Measurements from ENCODE around the gene ADAMTS7. TPM values are rescaled to one million over a fixed set of nuclear protein-coding genes. Genes with fewer than 3 reads are reported as not detected.
"Not testable (repeated sequence)": the region's sequence is repeated elsewhere in the genome, so short reads cannot be mapped to it uniquely, and the experiment has no call there.

Gene ADAMTS7
- total RNA-seq, 1 experiment from 2014 or later = 23.1 TPM

- no peak overlapping the region for H3T11ph ChIP-seq (ENCODE audit: low read length)
- H3K4me1 ChIP-seq (ENCODE audit: insufficient read depth, low read length) = no peaks in the 10 kb centered on the region
- no peak overlapping the region for H4K5ac ChIP-seq (ENCODE audit: insufficient read length, low read depth, low read length)
- H3K79me1 ChIP-seq (ENCODE audit: insufficient read depth, low read depth, low read length, poor library complexity, severe bottlenecking) = no peaks in the 10 kb centered on the region
- H3K23me2 ChIP-seq (ENCODE audit: insufficient read length, low read depth, low read length, poor library complexity, severe bottlenecking) = no peaks in the 10 kb centered on the region
- no peaks in the 10 kb centered on the region for H4K20me1 ChIP-seq (ENCODE audit: control insufficient read depth, insufficient read depth, insufficient read length)
- H3K27ac Mint-ChIP-seq = no peak overlapping the region; a peak in 1 of 7 replicates
- H3K9ac ChIP-seq (ENCODE audit: extremely low read depth, insufficient read length, low read length) = no peak overlapping the region
- TF ChIP-seq, protein P1, sequence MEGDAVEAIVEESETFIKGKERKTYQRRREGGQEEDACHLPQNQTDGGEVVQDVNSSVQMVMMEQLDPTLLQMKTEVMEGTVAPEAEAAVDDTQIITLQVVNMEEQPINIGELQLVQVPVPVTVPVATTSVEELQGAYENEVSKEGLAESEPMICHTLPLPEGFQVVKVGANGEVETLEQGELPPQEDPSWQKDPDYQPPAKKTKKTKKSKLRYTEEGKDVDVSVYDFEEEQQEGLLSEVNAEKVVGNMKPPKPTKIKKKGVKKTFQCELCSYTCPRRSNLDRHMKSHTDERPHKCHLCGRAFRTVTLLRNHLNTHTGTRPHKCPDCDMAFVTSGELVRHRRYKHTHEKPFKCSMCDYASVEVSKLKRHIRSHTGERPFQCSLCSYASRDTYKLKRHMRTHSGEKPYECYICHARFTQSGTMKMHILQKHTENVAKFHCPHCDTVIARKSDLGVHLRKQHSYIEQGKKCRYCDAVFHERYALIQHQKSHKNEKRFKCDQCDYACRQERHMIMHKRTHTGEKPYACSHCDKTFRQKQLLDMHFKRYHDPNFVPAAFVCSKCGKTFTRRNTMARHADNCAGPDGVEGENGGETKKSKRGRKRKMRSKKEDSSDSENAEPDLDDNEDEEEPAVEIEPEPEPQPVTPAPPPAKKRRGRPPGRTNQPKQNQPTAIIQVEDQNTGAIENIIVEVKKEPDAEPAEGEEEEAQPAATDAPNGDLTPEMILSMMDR (conservative IDR thresholded peaks at IDR 0.05) = no peak
- no peaks in the 10 kb centered on the region for H3K36me3 Mint-ChIP-seq (ENCODE audit: insufficient read depth in 1 of 3, low read depth in 3 of 3)
- no peak overlapping the region for H2BK120ac ChIP-seq (ENCODE audit: low read depth, low read length, poor library complexity, severe bottlenecking)
- H3K79me2 ChIP-seq (ENCODE audit: insufficient read depth, low read length) = no peaks in the 10 kb centered on the region
- WGBS (ENCODE audit: extremely low coverage, insufficient read length, low lambda C conversion rate) = no CpG with 5 or more reads among the region's 8 CpGs
- DNase-seq = no peak
- no peaks in the 10 kb centered on the region for H3K9me3 ChIP-seq (ENCODE audit: control insufficient read depth, low read depth, low read length)
- H4K91ac ChIP-seq (ENCODE audit: insufficient read length, low read depth, low read length) = no peak overlapping the region
- no peak overlapping the region for H3K27ac ChIP-seq (ENCODE audit: insufficient read length, low read depth, low read length)
- peaks cover 5 to 6% of the 10 kb centered on the region in 2 experiments; a peak in 1 of 4 replicates for H3K4me1 Mint-ChIP-seq
- no peak overlapping the region for H2BK12ac ChIP-seq (ENCODE audit: insufficient read length, low read depth, low read length)
- no peak overlapping the region for H3K18ac ChIP-seq (ENCODE audit: insufficient read length, low read depth, low read length)
- no peaks in the 10 kb centered on the region for H3K27me3 ChIP-seq (ENCODE audit: insufficient read depth, low read length)
- H3K56ac ChIP-seq (ENCODE audit: insufficient read length, low read depth, low read length) = no peak overlapping the region
- H2BK15ac ChIP-seq (ENCODE audit: low read depth, low read length) = no peak overlapping the region
- H3K14ac ChIP-seq (ENCODE audit: insufficient read depth, low read length) = no peak overlapping the region
- H2BK20ac ChIP-seq (ENCODE audit: low read depth, low read length, poor library complexity, severe bottlenecking) = no peak overlapping the region
- no peaks in the 10 kb centered on the region for H3K27me3 Mint-ChIP-seq (ENCODE audit: low read depth)
- no peak overlapping the region for H2AK5ac ChIP-seq (ENCODE audit: insufficient read length, low read length)
- H4K8ac ChIP-seq (replicated peaks; ENCODE audit: insufficient read length, low read depth, low read length) = no peak overlapping the region
- H3K4ac ChIP-seq (ENCODE audit: low read depth, low read length) = no peak overlapping the region
- no peak overlapping the region for H3K4me3 Mint-ChIP-seq
- H2BK5ac ChIP-seq (ENCODE audit: insufficient read length, low read length) = no peak overlapping the region
- H3K9me3 Mint-ChIP-seq = no peaks in the 10 kb centered on the region
- no peak overlapping the region for H3K4me2 ChIP-seq (ENCODE audit: insufficient read depth, insufficient read length, low read length)
- no peak overlapping the region for H2AFZ ChIP-seq (ENCODE audit: low read length)
- no peak overlapping the region for H3K23ac ChIP-seq (ENCODE audit: insufficient read length, low read depth, low read length)
Observed at GRCh38 chr15:78761020-78761419, 50.2 kb downstream of the ADAMTS7 start.

DNA sequence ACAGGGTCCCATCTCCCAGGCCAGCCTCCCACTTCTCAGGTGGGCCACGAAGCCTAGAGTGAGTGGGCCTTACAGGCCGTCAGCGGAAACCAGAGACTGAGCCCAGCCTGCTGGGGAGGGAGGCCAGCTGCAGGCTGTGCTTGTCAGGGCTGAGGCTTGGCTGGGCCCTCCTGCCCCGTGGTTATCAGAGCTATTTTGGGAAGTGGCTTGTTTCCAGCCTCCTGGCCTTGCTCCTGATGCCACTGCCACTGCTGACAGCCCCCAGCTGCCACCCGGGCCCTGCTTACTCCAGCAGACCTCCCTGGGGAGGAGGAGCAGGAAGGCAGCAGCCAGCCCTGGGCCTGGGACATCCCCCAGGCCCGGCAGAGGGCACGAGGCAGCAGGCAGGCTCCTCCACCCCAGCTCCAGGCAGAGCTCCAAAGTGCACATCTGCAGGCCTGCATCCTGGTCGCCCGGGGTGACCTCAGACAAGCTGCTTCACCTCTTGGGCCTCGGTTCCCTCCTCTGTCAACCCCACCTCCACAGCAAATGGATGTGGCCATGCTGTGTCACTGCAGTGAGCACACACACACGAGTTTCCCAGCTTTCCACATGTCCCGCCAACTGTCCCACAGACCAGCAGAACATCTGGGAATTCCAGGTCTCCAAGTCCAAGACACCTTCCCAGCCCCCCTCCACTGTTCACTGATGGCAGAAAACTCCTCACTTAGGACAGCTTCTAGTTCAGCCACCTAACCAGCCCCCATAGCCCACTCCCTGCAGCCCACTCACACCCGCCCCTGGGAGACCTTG is 51.0 kb downstream of the ADAMTS7 start:
- not testable (repeated sequence) for H3K9me3 ChIP-seq (ENCODE audit: control insufficient read depth, low read depth, low read length); H3K9ac ChIP-seq (ENCODE audit: extremely low read depth, insufficient read length, low read length); H3K9me3 Mint-ChIP-seq; H3K27me3 Mint-ChIP-seq (ENCODE audit: low read depth); H3K4me1 Mint-ChIP-seq; H2BK15ac ChIP-seq (ENCODE audit: low read depth, low read length); DNase-seq; H3K27ac ChIP-seq (ENCODE audit: insufficient read length, low read depth, low read length); H3K4me2 ChIP-seq (ENCODE audit: insufficient read depth, insufficient read length, low read length); H4K91ac ChIP-seq (ENCODE audit: insufficient read length, low read depth, low read length); H3K79me1 ChIP-seq (ENCODE audit: insufficient read depth, low read depth, low read length, poor library complexity, severe bottlenecking); H3T11ph ChIP-seq (ENCODE audit: low read length); H3K23me2 ChIP-seq (ENCODE audit: insufficient read length, low read depth, low read length, poor library complexity, severe bottlenecking); H3K4me3 Mint-ChIP-seq; H3K27me3 ChIP-seq (ENCODE audit: insufficient read depth, low read length); H2BK12ac ChIP-seq (ENCODE audit: insufficient read length, low read depth, low read length); H2BK5ac ChIP-seq (ENCODE audit: insufficient read length, low read length); H2BK20ac ChIP-seq (ENCODE audit: low read depth, low read length, poor library complexity, severe bottlenecking); H4K5ac ChIP-seq (ENCODE audit: insufficient read length, low read depth, low read length); H3K4ac ChIP-seq (ENCODE audit: low read depth, low read length); H2BK120ac ChIP-seq (ENCODE audit: low read depth, low read length, poor library complexity, severe bottlenecking); H4K8ac ChIP-seq (replicated peaks; ENCODE audit: insufficient read length, low read depth, low read length); H3K23ac ChIP-seq (ENCODE audit: insufficient read length, low read depth, low read length); H4K20me1 ChIP-seq (ENCODE audit: control insufficient read depth, insufficient read depth, insufficient read length); H3K36me3 Mint-ChIP-seq (ENCODE audit: insufficient read depth in 1 of 3, low read depth in 3 of 3); H3K14ac ChIP-seq (ENCODE audit: insufficient read depth, low read length); H2AFZ ChIP-seq (ENCODE audit: low read length); H3K56ac ChIP-seq (ENCODE audit: insufficient read length, low read depth, low read length); H3K18ac ChIP-seq (ENCODE audit: insufficient read length, low read depth, low read length); H2AK5ac ChIP-seq (ENCODE audit: insufficient read length, low read length); H3K4me1 ChIP-seq (ENCODE audit: insufficient read depth, low read length); H3K79me2 ChIP-seq (ENCODE audit: insufficient read depth, low read length)
- peak overlapping the region in 2 of 3 experiments; percentile 39 to 82; a peak in 2 of 7 replicates for H3K27ac Mint-ChIP-seq
- WGBS (ENCODE audit: extremely low coverage, insufficient read length, low lambda C conversion rate) = no CpG with 5 or more reads among the region's 13 CpGs
